Measurements from ENCODE around the gene NCKIPSD. TPM values are rescaled to one million over a fixed set of nuclear protein-coding genes. Genes with fewer than 3 reads are reported as not detected.

NCKIPSD gene
- total RNA-seq, 1 experiment from 2014 or later: 26.9 TPM

DNA sequence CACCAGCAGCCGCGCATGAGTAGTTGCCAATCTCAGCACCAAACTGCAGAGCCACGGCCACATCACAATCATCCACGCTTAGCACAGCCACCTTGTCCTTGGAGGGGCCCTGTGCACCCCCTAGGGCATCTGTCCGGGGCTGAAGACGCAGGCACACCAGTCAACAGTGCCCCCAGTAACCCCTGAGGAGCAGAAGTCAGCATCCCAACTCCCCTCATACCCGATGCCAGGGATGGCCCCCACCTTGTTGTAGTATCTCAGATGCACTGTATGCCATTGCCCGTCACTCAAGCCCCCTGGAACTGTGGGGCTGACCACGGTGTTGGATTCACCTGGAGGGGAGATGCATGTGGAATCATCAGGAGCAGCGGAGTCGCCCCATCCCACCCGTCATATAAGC lies 30.7 kb downstream of the NCKIPSD start:
- no peak for DNase-seq (ENCODE audit: unreplicated experiment)
- peaks cover 5% of the 10 kb centered on the region for H3K4me1 Mint-ChIP-seq (ENCODE audit: insufficient read depth, unreplicated experiment)
- TF ChIP-seq, protein P1, sequence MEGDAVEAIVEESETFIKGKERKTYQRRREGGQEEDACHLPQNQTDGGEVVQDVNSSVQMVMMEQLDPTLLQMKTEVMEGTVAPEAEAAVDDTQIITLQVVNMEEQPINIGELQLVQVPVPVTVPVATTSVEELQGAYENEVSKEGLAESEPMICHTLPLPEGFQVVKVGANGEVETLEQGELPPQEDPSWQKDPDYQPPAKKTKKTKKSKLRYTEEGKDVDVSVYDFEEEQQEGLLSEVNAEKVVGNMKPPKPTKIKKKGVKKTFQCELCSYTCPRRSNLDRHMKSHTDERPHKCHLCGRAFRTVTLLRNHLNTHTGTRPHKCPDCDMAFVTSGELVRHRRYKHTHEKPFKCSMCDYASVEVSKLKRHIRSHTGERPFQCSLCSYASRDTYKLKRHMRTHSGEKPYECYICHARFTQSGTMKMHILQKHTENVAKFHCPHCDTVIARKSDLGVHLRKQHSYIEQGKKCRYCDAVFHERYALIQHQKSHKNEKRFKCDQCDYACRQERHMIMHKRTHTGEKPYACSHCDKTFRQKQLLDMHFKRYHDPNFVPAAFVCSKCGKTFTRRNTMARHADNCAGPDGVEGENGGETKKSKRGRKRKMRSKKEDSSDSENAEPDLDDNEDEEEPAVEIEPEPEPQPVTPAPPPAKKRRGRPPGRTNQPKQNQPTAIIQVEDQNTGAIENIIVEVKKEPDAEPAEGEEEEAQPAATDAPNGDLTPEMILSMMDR (IDR thresholded peaks at IDR 0.05; ENCODE audit: unreplicated experiment): no peak
- H3K27me3 Mint-ChIP-seq (ENCODE audit: insufficient read depth, unreplicated experiment): no peaks in the 10 kb centered on the region
- H3K36me3 Mint-ChIP-seq (ENCODE audit: insufficient read depth, unreplicated experiment): peaks cover 13% of the 10 kb centered on the region
- no peak overlapping the region for H3K27ac Mint-ChIP-seq (ENCODE audit: low read depth, unreplicated experiment)
- POLR2A ChIA-PET: no interaction called here
- H3K9me3 Mint-ChIP-seq (ENCODE audit: unreplicated experiment): no peaks in the 10 kb centered on the region
- BruUV-seq (replicated peaks): no TSS peak
- no peak overlapping the region for H3K4me3 Mint-ChIP-seq (ENCODE audit: unreplicated experiment)
- intact Hi-C loops (cut with micrococcal nuclease): no loop called here
- CTCF ChIA-PET: interaction anchor here (0.6 to 1.3 kb wide), 2 partner anchors 8 to 658 kb away, joined by 3 read pairs; no protein-coding TSS in a partner anchor

DNA sequence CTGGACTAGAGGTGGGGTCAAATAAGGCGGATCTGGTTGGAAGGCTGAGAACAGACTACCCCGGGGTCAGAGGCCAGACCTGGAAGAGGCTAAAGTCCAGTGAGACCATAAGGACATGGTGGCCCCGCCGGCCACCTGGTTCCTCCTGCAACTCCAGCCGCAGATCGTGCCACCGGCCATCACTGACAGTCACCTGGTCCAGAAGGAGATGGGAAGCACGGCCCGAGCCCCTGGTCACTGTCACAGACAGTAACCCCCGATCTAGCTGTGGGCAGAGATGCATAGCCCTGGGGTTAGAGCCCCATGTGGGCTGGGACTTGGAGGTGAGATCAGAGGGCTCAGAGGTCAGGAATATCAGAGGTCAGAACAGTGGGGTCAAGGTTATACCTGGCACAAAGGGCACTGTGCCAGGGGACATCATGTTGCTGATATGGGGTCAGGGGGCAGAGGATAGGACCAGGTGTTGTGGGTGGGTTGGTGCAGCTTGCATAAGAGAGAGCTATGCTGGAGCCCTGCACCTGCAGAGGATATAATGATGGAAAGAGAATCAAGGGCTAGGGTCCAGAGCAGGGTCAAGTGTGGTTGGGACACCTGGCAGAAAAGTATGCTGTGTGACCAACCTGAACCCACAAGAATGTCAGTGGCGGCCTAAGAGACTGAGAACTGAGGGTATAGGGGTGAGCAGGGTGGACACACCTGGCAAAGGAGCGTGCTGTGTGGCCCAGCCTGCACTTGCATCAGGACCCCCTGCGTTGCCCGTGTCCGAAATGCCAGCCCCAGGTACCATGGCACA lies 32.6 kb downstream of the NCKIPSD start:
- Mint-ChIP-seq H3K27ac (ENCODE audit: low read depth, unreplicated experiment) (no peak overlapping the region), H3K27me3 (ENCODE audit: insufficient read depth, unreplicated experiment) (no peaks in the 10 kb centered on the region), H3K36me3 (ENCODE audit: insufficient read depth, unreplicated experiment) (no peaks in the 10 kb centered on the region), H3K9me3 (ENCODE audit: unreplicated experiment) (no peaks in the 10 kb centered on the region), H3K4me1 (ENCODE audit: insufficient read depth, unreplicated experiment) (peaks cover 5% of the 10 kb centered on the region), H3K4me3 (ENCODE audit: unreplicated experiment) (no peak overlapping the region)
- ChIA-PET CTCF (interaction anchor here (0.5 kb wide), 1 partner anchor 38 kb away, joined by 3 read pairs; no protein-coding TSS in a partner anchor), POLR2A (interaction anchor here (1.0 to 2.9 kb wide), 2 partner anchors 8 to 10 kb away, joined by 5 to 17 read pairs; partner anchors contain the start of gene CELSR3)
- intact Hi-C loops (cut with micrococcal nuclease): no loop called here
- no peak for DNase-seq (ENCODE audit: unreplicated experiment)
- BruUV-seq (replicated peaks): no TSS peak
- TF ChIP-seq, protein P1 (IDR thresholded peaks at IDR 0.05; ENCODE audit: unreplicated experiment): no peak

DNA sequence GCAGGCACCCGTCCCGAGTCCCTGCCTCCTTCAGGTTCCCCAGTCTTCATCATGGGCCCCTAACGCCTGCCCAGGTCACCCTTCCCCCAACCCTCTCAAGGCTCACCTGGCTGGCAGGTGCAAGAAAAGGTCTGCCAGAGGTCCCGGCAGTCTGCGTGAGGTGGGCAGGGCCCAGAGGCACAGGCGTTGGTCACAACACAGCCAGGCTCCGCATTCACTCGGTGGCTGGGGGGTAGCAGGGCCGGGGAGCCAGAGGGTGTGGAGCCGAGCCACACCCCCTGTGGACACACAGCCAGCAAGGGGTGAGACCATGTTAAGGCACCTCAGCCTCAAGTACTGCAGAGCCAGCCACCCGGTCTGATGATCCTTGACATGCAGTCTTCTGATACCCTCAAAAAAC lies 33.9 kb downstream of the NCKIPSD start:
- DNase-seq (ENCODE audit: unreplicated experiment): no peak
- H3K36me3 Mint-ChIP-seq (ENCODE audit: insufficient read depth, unreplicated experiment): no peaks in the 10 kb centered on the region
- ChIA-PET POLR2A (interaction anchor here (2.9 kb wide), 1 partner anchor 11 kb away, joined by 17 read pairs; the partner anchor contains the start of gene CELSR3), CTCF (interaction anchor here (1.0 kb wide), 1 partner anchor 11 kb away, joined by 3 read pairs; the partner anchor contains the start of gene CELSR3)
- TF ChIP-seq, protein P1 (IDR thresholded peaks at IDR 0.05; ENCODE audit: unreplicated experiment): no peak
- no peak overlapping the region for H3K27ac Mint-ChIP-seq (ENCODE audit: low read depth, unreplicated experiment)
- peaks cover 5% of the 10 kb centered on the region for H3K4me1 Mint-ChIP-seq (ENCODE audit: insufficient read depth, unreplicated experiment)
- intact Hi-C loops (cut with micrococcal nuclease): no loop called here
- H3K4me3 Mint-ChIP-seq (ENCODE audit: unreplicated experiment): no peak overlapping the region
- H3K9me3 Mint-ChIP-seq (ENCODE audit: unreplicated experiment): no peaks in the 10 kb centered on the region
- H3K27me3 Mint-ChIP-seq (ENCODE audit: insufficient read depth, unreplicated experiment): no peaks in the 10 kb centered on the region
- BruUV-seq (replicated peaks): no TSS peak

DNA sequence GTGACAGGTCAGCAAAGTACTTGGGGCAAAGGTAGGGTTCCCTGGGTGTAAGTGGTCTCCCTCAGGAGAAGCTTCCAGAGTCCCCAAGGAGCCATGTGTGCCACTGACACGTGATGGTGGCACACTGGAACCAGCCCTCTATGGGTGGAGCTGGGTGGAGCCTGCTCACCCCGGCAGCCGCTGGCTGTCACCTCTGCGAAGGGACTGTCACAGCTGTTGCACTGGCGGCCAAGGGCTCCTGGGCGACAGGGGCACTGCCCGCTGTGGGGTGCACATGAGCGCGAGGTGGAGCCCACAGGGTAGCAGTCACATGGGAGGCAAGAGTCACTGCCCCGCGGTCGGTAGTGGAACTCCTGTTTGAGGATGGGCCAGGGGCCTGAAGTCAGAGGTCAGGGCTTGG lies 35.0 kb downstream of the NCKIPSD start:
- Mint-ChIP-seq H3K4me1 (ENCODE audit: insufficient read depth, unreplicated experiment) (peaks cover 5% of the 10 kb centered on the region), H3K36me3 (ENCODE audit: insufficient read depth, unreplicated experiment) (no peaks in the 10 kb centered on the region)
- POLR2A ChIA-PET: no interaction called here

More for the DNA sequence above, 35.0 kb downstream of the NCKIPSD start:
- no peak for DNase-seq (ENCODE audit: unreplicated experiment)
- CTCF ChIA-PET: no interaction called here
- Mint-ChIP-seq H3K4me3 (ENCODE audit: unreplicated experiment) (no peak overlapping the region), H3K9me3 (ENCODE audit: unreplicated experiment) (no peaks in the 10 kb centered on the region), H3K27me3 (ENCODE audit: insufficient read depth, unreplicated experiment) (no peaks in the 10 kb centered on the region), H3K27ac (ENCODE audit: low read depth, unreplicated experiment) (no peak overlapping the region)
- TF ChIP-seq, protein P1 (IDR thresholded peaks at IDR 0.05; ENCODE audit: unreplicated experiment): no peak
- intact Hi-C loops (cut with micrococcal nuclease): no loop called here
- BruUV-seq (replicated peaks): no TSS peak

All from MCF 10A (cell line).